Measurements from ENCODE around the gene SLC27A6.

Gene SLC27A6

DNA sequence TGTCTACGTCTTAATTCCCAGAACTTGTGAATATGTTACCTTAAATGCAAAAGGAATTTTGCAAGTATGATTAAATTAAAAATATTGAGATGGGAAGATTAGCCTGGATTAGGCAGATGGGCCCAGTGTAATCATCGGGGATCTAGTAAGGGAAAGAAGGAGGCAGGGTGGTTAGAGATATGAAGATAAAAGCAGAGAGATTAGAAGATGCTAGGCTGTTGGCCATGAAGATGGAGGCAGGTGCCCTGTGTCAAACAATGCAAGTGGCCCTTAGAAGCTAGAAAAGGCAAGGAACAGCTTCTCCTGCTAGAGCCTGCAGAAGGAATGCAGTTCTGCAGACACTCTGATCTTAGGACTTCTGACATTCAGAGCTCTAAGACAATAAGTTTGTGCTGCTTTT, 100.4 kb downstream of the SLC27A6 start:
- DNase-seq, result no peak

DNA sequence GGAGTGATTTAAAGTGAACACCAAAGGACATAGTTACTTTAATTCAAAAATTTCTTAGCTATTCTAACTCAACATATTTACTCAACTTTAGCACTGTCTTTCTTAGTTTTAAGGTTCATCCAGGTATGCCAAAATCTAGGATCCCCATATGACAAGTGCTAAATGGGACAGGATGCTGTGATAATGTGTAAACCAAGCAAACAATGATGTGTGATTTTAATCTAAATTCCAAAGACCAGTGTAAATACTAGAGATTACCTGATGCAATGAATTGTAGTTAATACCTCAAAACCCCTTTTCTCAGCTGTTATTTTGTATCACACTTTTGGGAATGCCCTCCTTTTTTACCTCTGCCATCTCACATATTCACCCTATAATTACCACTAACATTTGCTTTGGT, 102.5 kb downstream of the SLC27A6 start:
- DNase-seq, result no peak

DNA sequence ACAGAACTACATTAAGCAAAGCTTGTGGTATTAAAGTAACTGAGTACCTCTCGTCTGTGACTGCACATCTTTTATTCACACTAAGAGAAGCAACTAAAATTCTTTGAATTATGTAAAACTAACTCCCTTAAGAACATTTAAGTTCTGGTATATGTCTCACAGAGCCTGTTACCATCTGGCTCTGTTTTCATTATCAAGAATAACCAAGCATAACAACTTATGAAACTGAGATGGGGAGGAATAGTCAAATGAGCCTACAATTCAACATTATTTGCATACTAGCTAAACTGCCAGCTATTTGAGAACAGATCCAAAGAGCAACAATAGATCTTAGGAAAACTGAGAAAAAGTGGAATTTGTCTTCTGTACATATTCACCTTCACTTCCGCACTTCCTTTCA, 104.0 kb downstream of the SLC27A6 start:
- no peak for DNase-seq

DNA sequence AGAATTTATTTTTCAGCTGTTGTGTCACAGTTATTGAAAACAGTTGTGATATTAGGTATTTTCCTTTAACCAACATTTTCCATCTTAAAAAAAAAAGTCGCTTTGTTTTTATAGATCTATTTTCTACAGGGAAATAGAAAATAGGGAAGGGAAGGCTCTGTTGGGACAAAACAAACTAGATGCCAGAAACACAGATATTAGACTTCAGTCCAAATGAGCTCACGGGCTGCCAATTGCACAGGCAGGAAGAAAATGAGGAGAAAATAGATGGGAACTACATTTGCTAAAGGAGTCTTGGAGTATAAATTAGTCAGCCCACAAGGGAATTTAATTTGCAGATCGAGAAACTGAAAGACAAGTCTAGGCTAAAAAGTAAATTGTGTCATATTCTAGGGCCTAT, 107.8 kb downstream of the SLC27A6 start:
- DNase-seq, result no peak

DNA sequence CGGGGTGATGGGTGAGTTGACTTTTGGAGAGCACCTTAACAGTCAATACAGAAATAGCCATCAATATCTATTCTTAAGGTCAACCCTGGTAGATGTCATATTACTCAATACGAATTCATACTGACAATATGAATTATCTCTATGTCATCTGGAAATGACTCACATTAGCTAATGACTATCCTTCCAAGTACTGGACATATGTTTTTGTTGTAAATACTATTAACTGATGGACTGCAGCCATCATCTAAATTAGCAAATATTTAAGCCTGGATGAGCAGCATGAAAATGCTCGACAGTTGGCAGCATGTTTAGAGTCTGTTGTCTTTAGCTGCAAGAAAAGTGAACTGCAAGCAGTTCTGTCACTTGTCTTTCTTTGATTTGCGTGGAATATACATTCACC, 109.6 kb downstream of the SLC27A6 start:
- DNase-seq, result no peak

DNA sequence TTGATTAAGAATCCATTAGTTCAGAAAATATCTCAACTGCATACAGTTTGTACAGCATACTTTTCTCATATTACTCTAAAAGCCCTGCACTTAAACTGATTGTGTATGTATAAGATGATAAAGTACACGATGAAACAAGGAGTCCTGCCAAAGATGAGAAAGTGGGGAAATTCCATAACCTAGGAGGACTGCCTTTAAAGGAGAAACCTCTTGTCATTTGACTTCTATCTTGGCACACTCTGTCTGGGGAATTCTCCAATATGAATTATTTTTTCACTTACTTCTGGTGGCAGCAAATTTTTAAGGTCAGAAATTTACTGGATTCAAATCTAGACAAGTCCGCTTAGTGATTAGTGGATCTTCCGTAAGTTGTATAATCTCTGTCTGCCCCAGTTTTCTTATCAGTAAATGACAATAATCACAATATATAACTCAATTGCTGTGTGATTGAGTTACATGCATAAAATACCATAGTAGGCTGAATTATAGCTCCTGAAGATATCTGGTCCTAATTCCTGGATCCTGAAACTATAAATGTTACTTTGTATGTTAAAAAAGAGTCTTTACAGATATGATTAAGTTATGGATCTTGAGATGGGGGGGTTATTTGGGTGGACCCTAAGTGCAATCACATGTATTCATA, 112.3 kb downstream of the SLC27A6 start:
- DNase-seq, result no peak

DNA sequence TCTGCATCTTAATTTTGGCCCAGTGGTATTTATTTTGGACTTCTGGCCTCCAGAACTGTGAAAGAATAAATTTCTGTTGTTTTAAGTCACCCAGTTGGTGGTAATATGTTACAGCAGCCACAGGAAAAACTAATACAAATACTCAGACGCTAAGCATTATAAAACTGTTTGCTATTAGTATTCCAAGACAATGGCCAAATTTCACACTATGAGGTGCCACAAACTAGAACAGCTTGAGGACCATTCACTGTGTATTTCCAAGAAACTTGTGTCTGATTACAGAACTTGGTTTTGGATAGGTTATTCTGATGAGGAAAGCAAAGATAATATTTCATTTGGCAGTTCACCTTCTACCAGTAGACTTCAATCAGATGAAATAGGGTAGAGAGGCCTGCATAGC, 113.0 kb downstream of the SLC27A6 start:
- DNase-seq, result no peak

DNA sequence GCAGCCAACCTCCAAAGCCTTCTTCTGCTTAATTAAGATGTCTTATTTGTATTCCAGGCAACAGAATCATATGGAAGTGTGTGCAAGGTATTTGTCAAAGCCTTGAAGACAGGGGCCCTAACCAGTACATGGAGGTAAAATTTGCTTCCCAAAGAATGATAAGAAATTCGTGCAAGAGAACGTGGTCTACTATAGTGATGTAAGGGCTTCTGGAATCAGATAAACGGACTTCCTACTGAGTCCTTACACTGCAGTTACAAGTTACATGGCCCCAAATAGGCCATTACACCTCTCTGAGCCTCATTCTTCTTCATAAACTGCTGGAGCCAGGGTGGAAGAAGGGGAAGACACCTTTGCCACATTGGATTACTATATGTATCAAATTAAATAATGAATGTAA, 113.4 kb downstream of the SLC27A6 start:
- DNase-seq, result no peak

DNA sequence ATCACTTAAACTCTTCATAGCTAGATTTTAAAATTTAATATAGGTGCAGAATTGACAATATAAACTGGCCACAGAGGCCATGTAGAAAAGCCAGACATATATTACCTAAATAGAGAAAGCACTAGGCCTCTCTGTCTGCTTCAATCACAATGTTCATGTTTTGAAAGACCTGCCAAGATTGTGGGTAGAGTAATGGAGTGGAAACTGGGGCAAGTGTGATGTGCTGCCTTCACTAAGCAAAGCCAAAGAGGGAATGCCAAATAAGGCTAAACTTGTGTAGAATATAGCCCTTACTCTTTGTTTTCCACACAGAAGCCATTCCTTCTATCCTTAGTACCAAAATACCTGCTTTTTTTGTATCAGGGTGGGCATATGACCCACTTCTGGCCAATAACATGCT, 114.2 kb downstream of the SLC27A6 start:
- DNase-seq, result no peak

DNA sequence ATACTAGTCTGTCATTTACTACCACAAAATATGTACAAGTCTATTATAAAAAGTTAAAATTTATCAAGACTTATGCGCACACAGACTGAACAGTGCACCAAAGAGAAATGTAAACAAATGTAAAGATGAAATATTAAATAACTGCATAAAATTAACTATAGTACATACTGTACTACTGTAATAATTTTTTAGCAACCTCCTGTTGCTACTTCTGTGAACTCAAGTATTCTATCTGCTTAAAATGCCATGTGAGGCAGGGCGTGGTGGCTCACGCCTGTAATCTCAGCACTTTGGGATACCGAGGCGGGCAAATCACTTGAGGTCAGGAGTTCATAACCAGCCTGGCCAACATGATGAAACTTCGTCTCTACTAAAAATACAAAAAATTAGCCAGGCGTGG, 115.5 kb downstream of the SLC27A6 start:
- no peak for DNase-seq

DNA sequence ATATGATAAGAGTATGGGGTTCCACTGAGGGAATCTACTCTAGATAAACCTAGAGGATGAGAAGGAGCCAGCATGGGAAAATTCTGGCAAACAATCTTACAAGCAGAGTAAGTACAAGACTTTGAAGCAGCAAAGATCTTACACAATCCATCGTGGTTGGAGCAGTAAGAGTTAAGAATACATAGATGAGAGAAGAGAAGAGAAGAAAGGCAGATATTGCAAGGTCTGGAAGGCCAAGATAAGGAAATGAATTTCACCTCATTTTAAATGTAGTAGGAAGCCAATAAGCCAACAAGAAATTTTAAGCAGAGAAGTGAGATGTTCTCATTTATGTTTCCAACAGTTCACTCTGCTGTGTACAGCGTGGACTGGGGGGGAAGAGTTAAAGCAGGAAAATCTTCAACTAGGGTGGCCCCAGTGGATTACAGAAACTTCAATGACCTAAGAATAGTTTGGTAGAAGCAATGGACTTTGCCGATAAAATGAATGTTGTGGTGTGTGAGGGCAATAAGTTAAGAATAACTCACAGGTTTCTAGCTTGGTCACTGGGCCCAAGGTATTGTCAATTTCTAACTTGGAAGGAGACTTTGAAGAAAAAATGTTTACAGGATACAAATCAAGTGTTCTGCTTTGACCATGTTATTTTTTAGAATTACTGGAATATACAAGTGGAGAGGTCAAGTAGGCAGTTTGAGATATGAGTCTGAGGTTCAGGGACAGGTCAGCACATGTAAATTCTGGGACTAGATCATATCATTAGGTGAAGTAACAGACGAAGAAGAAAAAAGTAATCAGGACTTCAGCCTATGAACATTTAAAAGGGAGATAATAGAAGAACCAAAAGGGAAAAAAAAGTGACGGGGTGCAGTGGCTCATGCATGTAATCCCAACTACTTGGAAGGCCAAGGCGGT, 117.2 kb downstream of the SLC27A6 start:
- DNase-seq, result no peak

All from bone marrow (tissue), 2 donors.